ENCODE measurements around the gene FKBP14. TPM values are rescaled to one million over a fixed set of nuclear protein-coding genes. Genes with fewer than 3 reads are reported as not detected.

FKBP14 gene
- total and polyA plus RNA-seq, 2 experiments from 2014 or later, result 11.8 to 12.9 TPM

DNA sequence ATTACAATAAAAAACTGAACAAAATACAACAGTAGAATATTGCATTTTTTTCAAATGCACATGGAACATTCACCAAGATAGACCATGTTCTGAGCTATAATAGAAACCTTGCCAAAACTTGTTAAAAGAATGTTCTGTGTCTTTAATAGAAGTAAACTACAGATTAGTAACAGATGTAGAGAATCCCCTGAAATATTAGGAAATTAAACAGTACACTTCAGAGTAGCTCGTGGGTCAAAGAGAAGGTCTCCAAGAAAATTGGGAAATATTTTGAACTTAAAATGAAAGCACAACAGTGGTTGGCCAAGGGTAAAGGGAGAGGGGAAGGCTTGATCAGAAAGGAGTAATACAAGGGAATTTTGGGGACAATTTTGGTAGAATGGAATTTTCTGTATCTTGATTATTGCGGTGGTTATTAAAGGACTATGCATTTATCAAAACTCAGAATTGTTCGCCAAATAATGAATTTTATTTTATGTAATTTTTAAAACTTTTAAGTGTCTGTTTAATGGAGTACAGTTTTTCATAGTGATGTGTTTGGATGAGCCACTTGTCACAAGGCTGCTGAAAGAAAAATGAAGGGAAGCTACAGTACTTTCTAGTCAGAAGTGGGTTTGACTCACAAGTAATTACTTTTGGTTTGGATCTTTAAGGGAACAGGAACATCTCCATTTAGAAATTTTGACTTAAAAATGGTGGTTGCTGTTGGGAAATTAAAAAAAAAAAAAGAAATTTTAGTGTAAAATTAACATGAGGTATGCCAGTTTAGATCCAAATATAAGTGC, 11.9 kb upstream of the FKBP14 start:
- TF ChIP-seq NANOG (IDR thresholded peaks at IDR 0.05; ENCODE audit: borderline replicate concordance) (no peak), EZH2 (IDR thresholded peaks at IDR 0.05; ENCODE audit: low read depth, unreplicated experiment) (no peak), ZNF114 (CRISPR knock-in tag; IDR thresholded peaks at IDR 0.05) (no peak), CREB1 (CRISPR knock-in tag; IDR thresholded peaks at IDR 0.05; ENCODE audit: low read depth) (no peak), POLR2AphosphoS5 (IDR thresholded peaks at IDR 0.05; ENCODE audit: low read depth) (no peak), EZH2phosphoT487 (IDR thresholded peaks at IDR 0.05; ENCODE audit: unreplicated experiment) (no peak), JUNB (IDR thresholded peaks at IDR 0.05; ENCODE audit: unreplicated experiment) (no peak), STAT1 (IDR thresholded peaks at IDR 0.05; ENCODE audit: unreplicated experiment) (no peak), ZNF331 (CRISPR knock-in tag; IDR thresholded peaks at IDR 0.05; ENCODE audit: low read depth) (no peak)
- TF ChIP-seq, protein P1, sequence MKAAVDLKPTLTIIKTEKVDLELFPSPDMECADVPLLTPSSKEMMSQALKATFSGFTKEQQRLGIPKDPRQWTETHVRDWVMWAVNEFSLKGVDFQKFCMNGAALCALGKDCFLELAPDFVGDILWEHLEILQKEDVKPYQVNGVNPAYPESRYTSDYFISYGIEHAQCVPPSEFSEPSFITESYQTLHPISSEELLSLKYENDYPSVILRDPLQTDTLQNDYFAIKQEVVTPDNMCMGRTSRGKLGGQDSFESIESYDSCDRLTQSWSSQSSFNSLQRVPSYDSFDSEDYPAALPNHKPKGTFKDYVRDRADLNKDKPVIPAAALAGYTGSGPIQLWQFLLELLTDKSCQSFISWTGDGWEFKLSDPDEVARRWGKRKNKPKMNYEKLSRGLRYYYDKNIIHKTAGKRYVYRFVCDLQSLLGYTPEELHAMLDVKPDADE (IDR thresholded peaks at IDR 0.05), result no peak
- TF ChIP-seq, protein P2, sequence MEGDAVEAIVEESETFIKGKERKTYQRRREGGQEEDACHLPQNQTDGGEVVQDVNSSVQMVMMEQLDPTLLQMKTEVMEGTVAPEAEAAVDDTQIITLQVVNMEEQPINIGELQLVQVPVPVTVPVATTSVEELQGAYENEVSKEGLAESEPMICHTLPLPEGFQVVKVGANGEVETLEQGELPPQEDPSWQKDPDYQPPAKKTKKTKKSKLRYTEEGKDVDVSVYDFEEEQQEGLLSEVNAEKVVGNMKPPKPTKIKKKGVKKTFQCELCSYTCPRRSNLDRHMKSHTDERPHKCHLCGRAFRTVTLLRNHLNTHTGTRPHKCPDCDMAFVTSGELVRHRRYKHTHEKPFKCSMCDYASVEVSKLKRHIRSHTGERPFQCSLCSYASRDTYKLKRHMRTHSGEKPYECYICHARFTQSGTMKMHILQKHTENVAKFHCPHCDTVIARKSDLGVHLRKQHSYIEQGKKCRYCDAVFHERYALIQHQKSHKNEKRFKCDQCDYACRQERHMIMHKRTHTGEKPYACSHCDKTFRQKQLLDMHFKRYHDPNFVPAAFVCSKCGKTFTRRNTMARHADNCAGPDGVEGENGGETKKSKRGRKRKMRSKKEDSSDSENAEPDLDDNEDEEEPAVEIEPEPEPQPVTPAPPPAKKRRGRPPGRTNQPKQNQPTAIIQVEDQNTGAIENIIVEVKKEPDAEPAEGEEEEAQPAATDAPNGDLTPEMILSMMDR (conservative IDR thresholded peaks at IDR 0.05; ENCODE audit: low read depth in 2 of 2), result no peak
- TF ChIP-seq, protein P3, sequence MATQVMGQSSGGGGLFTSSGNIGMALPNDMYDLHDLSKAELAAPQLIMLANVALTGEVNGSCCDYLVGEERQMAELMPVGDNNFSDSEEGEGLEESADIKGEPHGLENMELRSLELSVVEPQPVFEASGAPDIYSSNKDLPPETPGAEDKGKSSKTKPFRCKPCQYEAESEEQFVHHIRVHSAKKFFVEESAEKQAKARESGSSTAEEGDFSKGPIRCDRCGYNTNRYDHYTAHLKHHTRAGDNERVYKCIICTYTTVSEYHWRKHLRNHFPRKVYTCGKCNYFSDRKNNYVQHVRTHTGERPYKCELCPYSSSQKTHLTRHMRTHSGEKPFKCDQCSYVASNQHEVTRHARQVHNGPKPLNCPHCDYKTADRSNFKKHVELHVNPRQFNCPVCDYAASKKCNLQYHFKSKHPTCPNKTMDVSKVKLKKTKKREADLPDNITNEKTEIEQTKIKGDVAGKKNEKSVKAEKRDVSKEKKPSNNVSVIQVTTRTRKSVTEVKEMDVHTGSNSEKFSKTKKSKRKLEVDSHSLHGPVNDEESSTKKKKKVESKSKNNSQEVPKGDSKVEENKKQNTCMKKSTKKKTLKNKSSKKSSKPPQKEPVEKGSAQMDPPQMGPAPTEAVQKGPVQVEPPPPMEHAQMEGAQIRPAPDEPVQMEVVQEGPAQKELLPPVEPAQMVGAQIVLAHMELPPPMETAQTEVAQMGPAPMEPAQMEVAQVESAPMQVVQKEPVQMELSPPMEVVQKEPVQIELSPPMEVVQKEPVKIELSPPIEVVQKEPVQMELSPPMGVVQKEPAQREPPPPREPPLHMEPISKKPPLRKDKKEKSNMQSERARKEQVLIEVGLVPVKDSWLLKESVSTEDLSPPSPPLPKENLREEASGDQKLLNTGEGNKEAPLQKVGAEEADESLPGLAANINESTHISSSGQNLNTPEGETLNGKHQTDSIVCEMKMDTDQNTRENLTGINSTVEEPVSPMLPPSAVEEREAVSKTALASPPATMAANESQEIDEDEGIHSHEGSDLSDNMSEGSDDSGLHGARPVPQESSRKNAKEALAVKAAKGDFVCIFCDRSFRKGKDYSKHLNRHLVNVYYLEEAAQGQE (IDR thresholded peaks at IDR 0.05; ENCODE audit: unreplicated experiment), result no peak
- TF ChIP-seq, protein P4, sequence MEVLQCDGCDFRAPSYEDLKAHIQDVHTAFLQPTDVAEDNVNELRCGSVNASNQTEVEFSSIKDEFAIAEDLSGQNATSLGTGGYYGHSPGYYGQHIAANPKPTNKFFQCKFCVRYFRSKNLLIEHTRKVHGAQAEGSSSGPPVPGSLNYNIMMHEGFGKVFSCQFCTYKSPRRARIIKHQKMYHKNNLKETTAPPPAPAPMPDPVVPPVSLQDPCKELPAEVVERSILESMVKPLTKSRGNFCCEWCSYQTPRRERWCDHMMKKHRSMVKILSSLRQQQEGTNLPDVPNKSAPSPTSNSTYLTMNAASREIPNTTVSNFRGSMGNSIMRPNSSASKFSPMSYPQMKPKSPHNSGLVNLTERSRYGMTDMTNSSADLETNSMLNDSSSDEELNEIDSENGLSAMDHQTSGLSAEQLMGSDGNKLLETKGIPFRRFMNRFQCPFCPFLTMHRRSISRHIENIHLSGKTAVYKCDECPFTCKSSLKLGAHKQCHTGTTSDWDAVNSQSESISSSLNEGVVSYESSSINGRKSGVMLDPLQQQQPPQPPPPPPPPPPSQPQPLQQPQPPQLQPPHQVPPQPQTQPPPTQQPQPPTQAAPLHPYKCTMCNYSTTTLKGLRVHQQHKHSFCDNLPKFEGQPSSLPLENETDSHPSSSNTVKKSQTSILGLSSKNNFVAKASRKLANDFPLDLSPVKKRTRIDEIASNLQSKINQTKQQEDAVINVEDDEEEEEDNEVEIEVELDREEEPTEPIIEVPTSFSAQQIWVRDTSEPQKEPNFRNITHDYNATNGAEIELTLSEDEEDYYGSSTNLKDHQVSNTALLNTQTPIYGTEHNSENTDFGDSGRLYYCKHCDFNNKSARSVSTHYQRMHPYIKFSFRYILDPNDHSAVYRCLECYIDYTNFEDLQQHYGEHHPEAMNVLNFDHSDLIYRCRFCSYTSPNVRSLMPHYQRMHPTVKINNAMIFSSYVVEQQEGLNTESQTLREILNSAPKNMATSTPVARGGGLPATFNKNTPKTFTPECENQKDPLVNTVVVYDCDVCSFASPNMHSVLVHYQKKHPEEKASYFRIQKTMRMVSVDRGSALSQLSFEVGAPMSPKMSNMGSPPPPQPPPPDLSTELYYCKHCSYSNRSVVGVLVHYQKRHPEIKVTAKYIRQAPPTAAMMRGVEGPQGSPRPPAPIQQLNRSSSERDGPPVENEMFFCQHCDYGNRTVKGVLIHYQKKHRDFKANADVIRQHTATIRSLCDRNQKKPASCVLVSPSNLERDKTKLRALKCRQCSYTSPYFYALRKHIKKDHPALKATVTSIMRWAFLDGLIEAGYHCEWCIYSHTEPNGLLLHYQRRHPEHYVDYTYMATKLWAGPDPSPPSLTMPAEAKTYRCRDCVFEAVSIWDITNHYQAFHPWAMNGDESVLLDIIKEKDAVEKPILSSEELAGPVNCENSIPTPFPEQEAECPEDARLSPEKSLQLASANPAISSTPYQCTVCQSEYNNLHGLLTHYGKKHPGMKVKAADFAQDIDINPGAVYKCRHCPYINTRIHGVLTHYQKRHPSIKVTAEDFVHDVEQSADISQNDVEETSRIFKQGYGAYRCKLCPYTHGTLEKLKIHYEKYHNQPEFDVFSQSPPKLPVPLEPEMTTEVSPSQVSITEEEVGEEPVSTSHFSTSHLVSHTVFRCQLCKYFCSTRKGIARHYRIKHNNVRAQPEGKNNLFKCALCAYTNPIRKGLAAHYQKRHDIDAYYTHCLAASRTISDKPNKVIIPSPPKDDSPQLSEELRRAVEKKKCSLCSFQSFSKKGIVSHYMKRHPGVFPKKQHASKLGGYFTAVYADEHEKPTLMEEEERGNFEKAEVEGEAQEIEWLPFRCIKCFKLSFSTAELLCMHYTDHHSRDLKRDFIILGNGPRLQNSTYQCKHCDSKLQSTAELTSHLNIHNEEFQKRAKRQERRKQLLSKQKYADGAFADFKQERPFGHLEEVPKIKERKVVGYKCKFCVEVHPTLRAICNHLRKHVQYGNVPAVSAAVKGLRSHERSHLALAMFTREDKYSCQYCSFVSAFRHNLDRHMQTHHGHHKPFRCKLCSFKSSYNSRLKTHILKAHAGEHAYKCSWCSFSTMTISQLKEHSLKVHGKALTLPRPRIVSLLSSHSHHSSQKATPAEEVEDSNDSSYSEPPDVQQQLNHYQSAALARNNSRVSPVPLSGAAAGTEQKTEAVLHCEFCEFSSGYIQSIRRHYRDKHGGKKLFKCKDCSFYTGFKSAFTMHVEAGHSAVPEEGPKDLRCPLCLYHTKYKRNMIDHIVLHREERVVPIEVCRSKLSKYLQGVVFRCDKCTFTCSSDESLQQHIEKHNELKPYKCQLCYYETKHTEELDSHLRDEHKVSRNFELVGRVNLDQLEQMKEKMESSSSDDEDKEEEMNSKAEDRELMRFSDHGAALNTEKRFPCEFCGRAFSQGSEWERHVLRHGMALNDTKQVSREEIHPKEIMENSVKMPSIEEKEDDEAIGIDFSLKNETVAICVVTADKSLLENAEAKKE (CRISPR knock-in tag; IDR thresholded peaks at IDR 0.05), result no peak
- no peaks in the 10 kb centered on the region for H3K9me3 Mint-ChIP-seq
- no peaks in the 10 kb centered on the region for H3K36me3 ChIP-seq (ENCODE audit: insufficient read depth)
- H3K4me3 ChIP-seq, result no peak overlapping the region
- no peak overlapping the region for H3K4me3 Mint-ChIP-seq
- H3F3A ChIP-seq (replicated peaks; ENCODE audit: low read depth), result no peaks in the 10 kb centered on the region
- no peak overlapping the region for H3K27ac Mint-ChIP-seq
- H3K4me1 ChIP-seq (ENCODE audit: insufficient read depth), result peaks cover 17% of the 10 kb centered on the region; the same call in 1 of the 2 replicates
- H3K27me3 ChIP-seq (ENCODE audit: insufficient read depth), result no peaks in the 10 kb centered on the region
- H3K9me2 ChIP-seq (ENCODE audit: insufficient read depth), result no peaks in the 10 kb centered on the region
- H3K36me3 Mint-ChIP-seq (ENCODE audit: low read depth), result no peaks in the 10 kb centered on the region
- no peaks in the 10 kb centered on the region for H3K27me3 Mint-ChIP-seq (ENCODE audit: insufficient read depth, low read depth, poor library complexity)
- H3K4me2 ChIP-seq, result no peak overlapping the region
- peaks cover 26% of the 10 kb centered on the region for H4K20me1 ChIP-seq (replicated peaks; ENCODE audit: insufficient read depth)
- H2AFZ ChIP-seq, result no peak overlapping the region
- ATAC-seq (no peak), DNase-seq (ENCODE audit: low spot score) (no peak)
- no peak overlapping the region for H3K27ac ChIP-seq (ENCODE audit: low read depth)
- peaks cover 97% of the 10 kb centered on the region for H3K79me2 ChIP-seq (replicated peaks; ENCODE audit: insufficient read depth)
- peaks cover 23% of the 10 kb centered on the region for H3K4me1 Mint-ChIP-seq
